HepG2 (cell line): ENCODE data around the gene MRPS5. TPM values are rescaled to one million over a fixed set of nuclear protein-coding genes. Genes with fewer than 3 reads are reported as not detected.
A peak's percentile ranks its signal among the peaks of the same experiment; 100 is the strongest.

Experiments used
- AGO2 ChIP-seq: fragments of 200-400 bp; formaldehyde crosslinking; optimal IDR thresholded peaks from 2 replicates; pipeline ENCODE3; 2017; ENCODE audit warnings: mild to moderate bottlenecking, low read depth, low read length, moderate library complexity
- CENPX ChIP-seq: sonication (generic); formaldehyde crosslinking; IDR thresholded peaks from 2 replicates; pipeline ENCODE4 v1.9.0; 2021; ENCODE audit warnings: mild to moderate bottlenecking, missing genetic modification reagents, moderate library complexity
- DR1 ChIP-seq: sonication (generic); formaldehyde crosslinking; IDR thresholded peaks from 2 replicates; pipeline ENCODE4 v1.8.0; 2021; ENCODE audit warnings: mild to moderate bottlenecking, missing genetic modification reagents, inconsistent platforms
- FOSL2 ChIP-seq: sonication (generic); formaldehyde crosslinking; IDR thresholded peaks from 2 replicates; pipeline ENCODE4 v1.4.0; 2020; ENCODE audit warnings: missing genetic modification reagents
- HMG20A ChIP-seq: IDR thresholded peaks from 2 replicates; pipeline ENCODE4 v1.6.1; 2016; ENCODE audit warnings: borderline replicate concordance
- HNRNPLL ChIP-seq: fragments of 200-400 bp; formaldehyde crosslinking; IDR thresholded peaks from 2 replicates; pipeline ENCODE4 v1.6.1; 2017; ENCODE audit warnings: mild to moderate bottlenecking, low read depth, low read length; ENCODE audit not compliant: poor library complexity, severe bottlenecking
- HOXA3 ChIP-seq: sonication (generic); formaldehyde crosslinking; IDR thresholded peaks from 2 replicates; pipeline ENCODE4 v1.5.0; 2020; ENCODE audit warnings: missing genetic modification reagents
- KLF13 ChIP-seq: sonication (generic); formaldehyde crosslinking; IDR thresholded peaks from 2 replicates; pipeline ENCODE4 v1.4.0; 2020; ENCODE audit warnings: mild to moderate bottlenecking, missing genetic modification reagents
- NR2F2 ChIP-seq: IDR thresholded peaks from 2 replicates; pipeline ENCODE4 v1.6.1; 2012; ENCODE audit warnings: low read depth, inconsistent platforms, borderline replicate concordance
- POLR2AphosphoS2 ChIP-seq: IDR thresholded peaks from 2 replicates; pipeline ENCODE4 v1.6.1; 2011; ENCODE audit warnings: low read depth, low read length, improper control_type of control experiment
- SKI ChIP-seq: fragments of 450-650 bp; IDR thresholded peaks from one replicate; pipeline ENCODE4 v1.6.1; 2018; ENCODE audit warnings: mild to moderate bottlenecking; ENCODE audit not compliant: partially characterized antibody
- THYN1 ChIP-seq: sonication (generic); formaldehyde crosslinking; IDR thresholded peaks from 2 replicates; pipeline ENCODE4 v1.8.1; 2023; ENCODE audit warnings: low read depth, mild to moderate bottlenecking, moderate library complexity, missing genetic modification reagents, borderline replicate concordance
- ZBTB21 ChIP-seq: sonication (generic); formaldehyde crosslinking; IDR thresholded peaks from 2 replicates; pipeline ENCODE4 v1.4.0; 2020; ENCODE audit warnings: missing genetic modification reagents
- ZFAT ChIP-seq: sonication (generic); formaldehyde crosslinking; conservative IDR thresholded peaks from 2 replicates; pipeline ENCODE4 v1.8.1; 2023; ENCODE audit warnings: missing genetic modification reagents, inconsistent platforms
- ZFX ChIP-seq: sonication (generic); formaldehyde crosslinking; IDR thresholded peaks from 2 replicates; pipeline ENCODE4 v1.4.0; 2020; ENCODE audit warnings: mild to moderate bottlenecking, low read depth, missing genetic modification reagents, moderate library complexity
- ZMYM3 ChIP-seq: sonication (generic); formaldehyde crosslinking; IDR thresholded peaks from 2 replicates; pipeline ENCODE4 v1.5.1; 2020; ENCODE audit warnings: mild to moderate bottlenecking, missing genetic modification reagents
- ZMYM4 ChIP-seq: sonication (generic); formaldehyde crosslinking; IDR thresholded peaks from 2 replicates; pipeline ENCODE4 v1.8.1; 2023; ENCODE audit warnings: mild to moderate bottlenecking, missing genetic modification reagents
- ZNF326 ChIP-seq: sonication (generic); formaldehyde crosslinking; IDR thresholded peaks from 2 replicates; pipeline ENCODE4 v1.4.0; 2020; ENCODE audit warnings: missing genetic modification reagents, borderline replicate concordance
- ZNF567 ChIP-seq: sonication (generic); formaldehyde crosslinking; IDR thresholded peaks from 2 replicates; pipeline ENCODE4 v1.8.1; 2023; ENCODE audit warnings: mild to moderate bottlenecking, missing genetic modification reagents, borderline replicate concordance
- ZNF598 ChIP-seq: sonication (generic); formaldehyde crosslinking; IDR thresholded peaks from 2 replicates; pipeline ENCODE4 v1.5.1; 2020; ENCODE audit warnings: mild to moderate bottlenecking, missing genetic modification reagents, borderline replicate concordance
- ZNF709 ChIP-seq: sonication (generic); formaldehyde crosslinking; IDR thresholded peaks from 2 replicates; pipeline ENCODE4 v1.5.0; 2020; ENCODE audit warnings: mild to moderate bottlenecking, missing genetic modification reagents
- ZNF749 ChIP-seq: sonication (generic); formaldehyde crosslinking; IDR thresholded peaks from 2 replicates; pipeline ENCODE4 v1.8.0; 2022; ENCODE audit warnings: mild to moderate bottlenecking, missing genetic modification reagents, moderate library complexity, borderline replicate concordance
- polyA plus RNA-seq, 8 experiments: library from polyadenylated mRNA; depleted of rRNA in 3 of 8; stranded (reverse) in 7 of 8; unstranded in 1 of 8; fragments of >200 nt; fragmentation: Illumina TruSeq in 4 of 8; extraction: Trizol in 4 of 8; gene quantifications; 2 replicates each; pipeline versions ENCODE4 v1.2.1 to v1.2.3, GENCODE V29; 2011 to 2016; ENCODE audit warnings: low read depth in 4 of 8, missing spikeins in 1 of 8, mixed read lengths in 1 of 8; ENCODE audit not compliant: insufficient read depth in 1 of 8
- total RNA-seq, 5 experiments: library from RNA; depleted of rRNA; stranded (reverse); fragments of >200 nt; fragmentation: Illumina TruSeq; extraction: Trizol; gene quantifications; 2 replicates each; pipeline ENCODE4 v1.2.3, GENCODE V29; 2016; ENCODE audit warnings: low read depth in 1 of 5
- TF ChIP-seq, protein P1 (sequence below): fragments of 450-650 bp; IDR thresholded peaks from 2 replicates; pipeline ENCODE4 v1.6.1; 2016
- TF ChIP-seq, protein P2 (sequence below): sonication (generic); formaldehyde crosslinking; IDR thresholded peaks from 2 replicates; pipeline ENCODE4 v1.8.0; 2022; ENCODE audit warnings: mild to moderate bottlenecking, missing genetic modification reagents, moderate library complexity
- TF ChIP-seq, protein P3 (sequence below): sonication (generic); formaldehyde crosslinking; IDR thresholded peaks from 2 replicates; pipeline ENCODE4 v1.5.1; 2020; ENCODE audit warnings: mild to moderate bottlenecking, moderate library complexity, missing genetic modification reagents
- TF ChIP-seq, protein P4 (sequence below): sonication (generic); formaldehyde crosslinking; IDR thresholded peaks from 2 replicates; pipeline ENCODE4 v1.9.0; 2021; ENCODE audit warnings: missing genetic modification reagents, borderline replicate concordance
- TF ChIP-seq, protein P5 (sequence below): IDR thresholded peaks from 2 replicates; pipeline ENCODE4 v1.6.1; 2016; ENCODE audit warnings: missing genetic modification reagents, missing compliant biosample characterization

MRPS5 gene
- total and polyA plus RNA-seq, 2 of the 13 experiments (the other 11 are each of a cell fraction or from before 2014, with no cell fraction given): 98.8 to 134 TPM

DNA sequence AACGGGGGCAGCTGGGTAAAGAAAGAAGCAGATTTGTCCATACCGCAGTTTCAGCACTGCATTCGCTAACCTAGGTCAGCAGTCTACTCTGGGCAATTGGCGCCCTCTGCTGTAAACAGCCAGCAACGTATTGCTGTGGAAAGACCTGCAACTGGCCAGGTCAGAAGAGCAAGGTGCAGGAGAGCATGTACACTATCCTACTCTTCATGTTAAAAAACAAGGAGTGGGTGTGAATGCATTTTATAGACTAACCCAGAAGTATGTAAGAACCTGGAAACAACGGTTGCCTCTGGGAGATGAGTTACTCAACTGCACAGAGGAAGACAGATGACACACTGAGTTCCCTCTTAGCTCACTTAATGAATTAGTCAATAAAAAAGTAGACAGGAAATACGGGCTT is 6.2 kb downstream of the MRPS5 start (continued):
- TF ChIP-seq, protein P1, sequence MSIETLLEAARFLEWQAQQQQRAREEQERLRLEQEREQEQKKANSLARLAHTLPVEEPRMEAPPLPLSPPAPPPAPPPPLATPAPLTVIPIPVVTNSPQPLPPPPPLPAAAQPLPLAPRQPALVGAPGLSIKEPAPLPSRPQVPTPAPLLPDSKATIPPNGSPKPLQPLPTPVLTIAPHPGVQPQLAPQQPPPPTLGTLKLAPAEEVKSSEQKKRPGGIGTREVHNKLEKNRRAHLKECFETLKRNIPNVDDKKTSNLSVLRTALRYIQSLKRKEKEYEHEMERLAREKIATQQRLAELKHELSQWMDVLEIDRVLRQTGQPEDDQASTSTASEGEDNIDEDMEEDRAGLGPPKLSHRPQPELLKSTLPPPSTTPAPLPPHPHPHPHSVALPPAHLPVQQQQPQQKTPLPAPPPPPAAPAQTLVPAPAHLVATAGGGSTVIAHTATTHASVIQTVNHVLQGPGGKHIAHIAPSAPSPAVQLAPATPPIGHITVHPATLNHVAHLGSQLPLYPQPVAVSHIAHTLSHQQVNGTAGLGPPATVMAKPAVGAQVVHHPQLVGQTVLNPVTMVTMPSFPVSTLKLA: no peak
- TF ChIP-seq CENPX (no peak), HMG20A (CRISPR knock-in tag) (no peak), ZBTB21 (CRISPR knock-in tag) (no peak), POLR2AphosphoS2 (no peak), THYN1 (CRISPR knock-in tag) (no peak), SKI (no peak), ZNF709 (CRISPR knock-in tag) (no peak), KLF13 (no peak), ZNF749 (no peak), ZFAT (CRISPR knock-in tag) (no peak), DR1 (CRISPR knock-in tag) (no peak; the same call in 1 of the 2 replicates), AGO2 (no peak), HNRNPLL (no peak), ZNF598 (CRISPR knock-in tag) (no peak), ZNF567 (peak; percentile 64; the same call in 1 of the 2 replicates), HOXA3 (CRISPR knock-in tag) (0 out of 2 replicates have a peak, but pooled peaks have one; percentile 38), ZNF326 (CRISPR knock-in tag) (no peak), FOSL2 (CRISPR knock-in tag) (peak; percentile 38; the same call in 1 of the 2 replicates), ZFX (CRISPR knock-in tag) (no peak), ZMYM3 (peak; percentile 63), ZMYM4 (CRISPR knock-in tag) (0 out of 2 replicates have a peak, but pooled peaks have one; percentile 19), NR2F2 (no peak)
- TF ChIP-seq, protein P2, sequence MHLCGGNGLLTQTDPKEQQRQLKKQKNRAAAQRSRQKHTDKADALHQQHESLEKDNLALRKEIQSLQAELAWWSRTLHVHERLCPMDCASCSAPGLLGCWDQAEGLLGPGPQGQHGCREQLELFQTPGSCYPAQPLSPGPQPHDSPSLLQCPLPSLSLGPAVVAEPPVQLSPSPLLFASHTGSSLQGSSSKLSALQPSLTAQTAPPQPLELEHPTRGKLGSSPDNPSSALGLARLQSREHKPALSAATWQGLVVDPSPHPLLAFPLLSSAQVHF: no peak
- TF ChIP-seq, protein P3, sequence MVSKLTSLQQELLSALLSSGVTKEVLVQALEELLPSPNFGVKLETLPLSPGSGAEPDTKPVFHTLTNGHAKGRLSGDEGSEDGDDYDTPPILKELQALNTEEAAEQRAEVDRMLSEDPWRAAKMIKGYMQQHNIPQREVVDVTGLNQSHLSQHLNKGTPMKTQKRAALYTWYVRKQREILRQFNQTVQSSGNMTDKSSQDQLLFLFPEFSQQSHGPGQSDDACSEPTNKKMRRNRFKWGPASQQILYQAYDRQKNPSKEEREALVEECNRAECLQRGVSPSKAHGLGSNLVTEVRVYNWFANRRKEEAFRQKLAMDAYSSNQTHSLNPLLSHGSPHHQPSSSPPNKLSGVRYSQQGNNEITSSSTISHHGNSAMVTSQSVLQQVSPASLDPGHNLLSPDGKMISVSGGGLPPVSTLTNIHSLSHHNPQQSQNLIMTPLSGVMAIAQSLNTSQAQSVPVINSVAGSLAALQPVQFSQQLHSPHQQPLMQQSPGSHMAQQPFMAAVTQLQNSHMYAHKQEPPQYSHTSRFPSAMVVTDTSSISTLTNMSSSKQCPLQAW (CRISPR knock-in tag): no peak
- TF ChIP-seq, protein P4, sequence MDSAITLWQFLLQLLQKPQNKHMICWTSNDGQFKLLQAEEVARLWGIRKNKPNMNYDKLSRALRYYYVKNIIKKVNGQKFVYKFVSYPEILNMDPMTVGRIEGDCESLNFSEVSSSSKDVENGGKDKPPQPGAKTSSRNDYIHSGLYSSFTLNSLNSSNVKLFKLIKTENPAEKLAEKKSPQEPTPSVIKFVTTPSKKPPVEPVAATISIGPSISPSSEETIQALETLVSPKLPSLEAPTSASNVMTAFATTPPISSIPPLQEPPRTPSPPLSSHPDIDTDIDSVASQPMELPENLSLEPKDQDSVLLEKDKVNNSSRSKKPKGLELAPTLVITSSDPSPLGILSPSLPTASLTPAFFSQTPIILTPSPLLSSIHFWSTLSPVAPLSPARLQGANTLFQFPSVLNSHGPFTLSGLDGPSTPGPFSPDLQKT (CRISPR knock-in tag): no peak
- TF ChIP-seq, protein P5, sequence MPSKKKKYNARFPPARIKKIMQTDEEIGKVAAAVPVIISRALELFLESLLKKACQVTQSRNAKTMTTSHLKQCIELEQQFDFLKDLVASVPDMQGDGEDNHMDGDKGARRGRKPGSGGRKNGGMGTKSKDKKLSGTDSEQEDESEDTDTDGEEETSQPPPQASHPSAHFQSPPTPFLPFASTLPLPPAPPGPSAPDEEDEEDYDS (CRISPR knock-in tag): no peak
